Measurements from ENCODE around the gene MRPL1. TPM values are rescaled to one million over a fixed set of nuclear protein-coding genes. Genes with fewer than 3 reads are reported as not detected.

Gene MRPL1
- polyA plus RNA-seq, 2 of the 4 experiments (the other 2 are of a cell fraction), result 24.6 to 62.3 TPM

- Histone ChIP-seq H3K9me3 (peaks cover 9% of the 10 kb centered on the region; the same call in 2 of the 3 replicates), H3K4me2 (peak overlapping the region; percentile 64), H3K4me3 (no peak overlapping the region), H3K27ac (peak overlapping the region; percentile 67 to 76; a peak in 5 of 6 replicates), H3K4me1 (peaks cover 31% of the 10 kb centered on the region)
- FAIRE-seq (no peak), ATAC-seq (peak; percentile 59 to 71; a peak in 5 of 6 replicates), DNase-seq (ENCODE audit: low read depth in 1 of 2, low spot score in 1 of 2) (no peak)
- ChIA-PET POLR2A (no interaction called here), CTCF (no interaction called here)
- TF ChIP-seq CEBPB (IDR thresholded peaks at IDR 0.05) (0 out of 4 replicates have a peak, but pooled peaks of 1 of the 2 experiments have one; percentile 19), HOXB5 (CRISPR knock-in tag; IDR thresholded peaks at IDR 0.05) (no peak)
- WGBS (ENCODE audit: missing lambda C conversion rate), result 91% methylated on average over 4 of the region's 4 CpGs
Observed at GRCh38 chr4:77922158-77923094, 59.8 kb downstream of the MRPL1 start.

- peaks cover 21% of the 10 kb centered on the region for H3K4me1 ChIP-seq
- H3K4me2 ChIP-seq, result peak overlapping the region; percentile 50
- ChIA-PET CTCF (interaction anchor here (0.7 kb wide), 1 partner anchor 861 kb away, joined by 3 read pairs; no protein-coding TSS in a partner anchor), POLR2A (no interaction called here)
- peaks cover 9% of the 10 kb centered on the region; the same call in 2 of the 3 replicates for H3K9me3 ChIP-seq
- FAIRE-seq (no peak), DNase-seq (ENCODE audit: low read depth in 1 of 2, low spot score in 1 of 2) (peak in 1 of 2 experiments; percentile 43), ATAC-seq (peak in 1 of 2 experiments; percentile 49; a peak in 3 of 6 replicates)
- 81% methylated on average over 1 of the region's 1 CpG for WGBS (ENCODE audit: missing lambda C conversion rate)
- no peak overlapping the region for H3K27ac ChIP-seq
- TF ChIP-seq MYC (IDR thresholded peaks at IDR 0.05; ENCODE audit: borderline replicate concordance, low read length), result no peak
- no peak for TF ChIP-seq FOSL2 (IDR thresholded peaks at IDR 0.05)
- peak; percentile 55 for TF ChIP-seq FOSL2 (CRISPR knock-in tag; IDR thresholded peaks at IDR 0.05)
- no peak overlapping the region for H3K4me3 ChIP-seq
Observed at GRCh38 chr4:77927991-77928925, 65.6 kb downstream of the MRPL1 start.

GRCh38 chr4:77930154-77930639 lies 67.6 kb downstream of the MRPL1 start:
- ATAC-seq, result no peak
- DNase-seq (ENCODE audit: low read depth in 1 of 2, low spot score in 1 of 2), result no peak
- H3K4me3 ChIP-seq, result no peak overlapping the region
- H3K27ac ChIP-seq, result no peak overlapping the region
- POLR2A ChIA-PET, result no interaction called here
- no peak for TF ChIP-seq ELK1 (IDR thresholded peaks at IDR 0.05; ENCODE audit: low read depth, low read length)
- TF ChIP-seq KDM5A (IDR thresholded peaks at IDR 0.05), result no peak
- TF ChIP-seq KDM1A (IDR thresholded peaks at IDR 0.05; ENCODE audit: low read depth), result no peak
- TF ChIP-seq CBX2 (IDR thresholded peaks at IDR 0.05; ENCODE audit: borderline replicate concordance, low read depth), result no peak
- TF ChIP-seq ZSCAN20 (CRISPR knock-in tag; IDR thresholded peaks at IDR 0.05), result no peak
- TF ChIP-seq FOSL2 (IDR thresholded peaks at IDR 0.05), result no peak
- no peak for TF ChIP-seq FOSL2 (CRISPR knock-in tag; IDR thresholded peaks at IDR 0.05)
- TF ChIP-seq GATA3 (IDR thresholded peaks at IDR 0.05; ENCODE audit: borderline replicate concordance), result no peak
- no peak for TF ChIP-seq FOXS1 (CRISPR knock-in tag; IDR thresholded peaks at IDR 0.05)
- TF ChIP-seq RFX5 (IDR thresholded peaks at IDR 0.05), result no peak
- no peak for TF ChIP-seq MAZ (IDR thresholded peaks at IDR 0.05; ENCODE audit: borderline replicate concordance, low read depth, low read length)
- no peak for TF ChIP-seq PBX3 (IDR thresholded peaks at IDR 0.05)
- no peak for TF ChIP-seq MAX (IDR thresholded peaks at IDR 0.05)
- TF ChIP-seq NPAS2 (CRISPR knock-in tag; IDR thresholded peaks at IDR 0.05; ENCODE audit: borderline replicate concordance), result no peak
- no peak for TF ChIP-seq BHLHE40 (IDR thresholded peaks at IDR 0.05; ENCODE audit: low read depth, low read length)
- TF ChIP-seq PHF8 (IDR thresholded peaks at IDR 0.05; ENCODE audit: borderline replicate concordance, low read depth), result no peak
- peaks cover 6% of the 10 kb centered on the region; the same call in 2 of the 3 replicates for H3K9me3 ChIP-seq
- no peak overlapping the region for H3K4me2 ChIP-seq
- FAIRE-seq, result no peak
- H3K4me1 ChIP-seq, result peaks cover 21% of the 10 kb centered on the region
- 93% methylated on average over 7 of the region's 7 CpGs for WGBS (ENCODE audit: missing lambda C conversion rate)
- CTCF ChIA-PET, result no interaction called here

Data from A549 (cell line).